Measurements from ENCODE around the gene MOB3A. TPM values are rescaled to one million over a fixed set of nuclear protein-coding genes. Genes with fewer than 3 reads are reported as not detected.

MOB3A gene
- total RNA-seq, 1 donor: 40.4 TPM

DNA sequence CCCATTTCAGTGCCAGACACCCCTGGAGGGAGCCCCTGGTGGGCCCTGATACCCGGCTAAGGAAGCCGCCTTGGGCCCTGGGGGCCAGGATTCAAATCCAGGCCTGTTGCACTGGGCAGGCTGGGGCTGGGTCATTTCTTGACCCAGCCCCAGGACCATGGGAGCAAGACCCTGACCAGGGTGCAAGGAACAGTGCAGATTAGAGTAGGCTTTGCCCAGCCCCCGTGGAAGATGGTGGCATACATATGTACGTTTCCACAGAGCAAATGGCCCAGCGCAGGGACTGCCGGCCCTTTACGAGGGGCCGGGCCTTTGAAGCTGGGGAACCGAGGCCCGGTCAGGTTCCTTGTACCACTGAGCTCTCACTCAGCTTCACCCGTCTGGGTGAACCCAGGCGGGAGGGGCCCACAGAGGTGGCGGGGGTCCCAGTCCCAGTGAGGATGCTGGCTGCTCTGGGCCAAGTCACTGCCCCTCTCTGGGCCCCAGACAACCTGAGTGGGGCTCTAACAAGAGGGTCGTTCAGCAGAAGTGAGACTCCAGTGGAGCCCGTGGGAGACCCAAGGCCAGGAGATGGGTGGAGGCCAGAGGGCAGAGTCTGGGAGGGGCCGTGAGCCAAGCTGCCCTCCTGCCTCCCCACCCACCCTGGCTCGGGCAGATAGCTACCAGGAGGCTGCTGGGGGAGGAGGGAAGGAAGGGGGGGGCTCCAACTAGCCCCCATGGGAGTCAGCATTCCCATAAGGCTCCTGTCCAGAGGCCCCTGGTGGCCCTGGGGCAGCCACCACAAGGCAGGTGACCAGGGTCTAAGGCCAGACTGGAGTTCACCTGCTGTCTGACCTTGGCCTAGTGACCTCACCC is 47.8 kb downstream of the MOB3A start:
- no peak for DNase-seq (ENCODE audit: low read depth)
- TF ChIP-seq, protein P1, sequence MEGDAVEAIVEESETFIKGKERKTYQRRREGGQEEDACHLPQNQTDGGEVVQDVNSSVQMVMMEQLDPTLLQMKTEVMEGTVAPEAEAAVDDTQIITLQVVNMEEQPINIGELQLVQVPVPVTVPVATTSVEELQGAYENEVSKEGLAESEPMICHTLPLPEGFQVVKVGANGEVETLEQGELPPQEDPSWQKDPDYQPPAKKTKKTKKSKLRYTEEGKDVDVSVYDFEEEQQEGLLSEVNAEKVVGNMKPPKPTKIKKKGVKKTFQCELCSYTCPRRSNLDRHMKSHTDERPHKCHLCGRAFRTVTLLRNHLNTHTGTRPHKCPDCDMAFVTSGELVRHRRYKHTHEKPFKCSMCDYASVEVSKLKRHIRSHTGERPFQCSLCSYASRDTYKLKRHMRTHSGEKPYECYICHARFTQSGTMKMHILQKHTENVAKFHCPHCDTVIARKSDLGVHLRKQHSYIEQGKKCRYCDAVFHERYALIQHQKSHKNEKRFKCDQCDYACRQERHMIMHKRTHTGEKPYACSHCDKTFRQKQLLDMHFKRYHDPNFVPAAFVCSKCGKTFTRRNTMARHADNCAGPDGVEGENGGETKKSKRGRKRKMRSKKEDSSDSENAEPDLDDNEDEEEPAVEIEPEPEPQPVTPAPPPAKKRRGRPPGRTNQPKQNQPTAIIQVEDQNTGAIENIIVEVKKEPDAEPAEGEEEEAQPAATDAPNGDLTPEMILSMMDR (IDR thresholded peaks at IDR 0.05; ENCODE audit: insufficient read depth, low read length): no peak
- H3K4me3 ChIP-seq (ENCODE audit: low read depth, low read length): peak overlapping the region; percentile 89

DNA sequence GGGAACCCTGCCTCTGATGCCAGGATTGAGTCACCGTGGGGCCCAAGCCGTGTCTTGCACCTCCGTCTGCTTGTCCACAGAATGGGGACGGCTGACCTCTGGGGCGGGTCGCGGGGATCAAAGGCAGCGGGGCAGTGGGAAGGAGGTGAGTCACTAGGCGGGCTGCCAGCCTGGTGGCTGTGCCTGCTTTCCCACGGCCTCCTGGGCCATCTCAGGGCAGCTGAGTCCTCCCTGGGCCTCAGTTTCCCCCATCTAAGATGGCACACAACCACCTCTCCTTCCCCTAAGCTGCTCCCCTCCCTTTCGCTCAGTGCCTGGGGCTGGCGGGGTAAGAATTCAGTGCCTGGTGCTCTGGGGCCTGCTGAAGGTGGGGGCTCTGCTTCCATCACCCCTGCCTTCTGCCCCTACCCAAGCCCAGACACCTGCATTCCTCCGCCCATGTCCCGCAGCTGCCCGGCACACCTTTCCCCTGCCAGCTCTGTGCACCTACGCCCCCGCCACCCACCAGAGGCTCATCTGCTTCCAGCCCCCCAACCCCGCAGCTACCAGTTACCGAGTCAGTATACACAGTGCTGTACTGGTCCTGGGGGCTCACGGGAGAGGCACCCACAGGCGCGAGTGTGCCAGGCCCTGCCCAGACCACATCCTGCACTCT is 48.5 kb downstream of the MOB3A start:
- peak overlapping the region; percentile 89 for H3K4me3 ChIP-seq (ENCODE audit: low read depth, low read length)
- DNase-seq (ENCODE audit: low read depth): no peak
- TF ChIP-seq, protein P1 (IDR thresholded peaks at IDR 0.05; ENCODE audit: insufficient read depth, low read length): no peak

DNA sequence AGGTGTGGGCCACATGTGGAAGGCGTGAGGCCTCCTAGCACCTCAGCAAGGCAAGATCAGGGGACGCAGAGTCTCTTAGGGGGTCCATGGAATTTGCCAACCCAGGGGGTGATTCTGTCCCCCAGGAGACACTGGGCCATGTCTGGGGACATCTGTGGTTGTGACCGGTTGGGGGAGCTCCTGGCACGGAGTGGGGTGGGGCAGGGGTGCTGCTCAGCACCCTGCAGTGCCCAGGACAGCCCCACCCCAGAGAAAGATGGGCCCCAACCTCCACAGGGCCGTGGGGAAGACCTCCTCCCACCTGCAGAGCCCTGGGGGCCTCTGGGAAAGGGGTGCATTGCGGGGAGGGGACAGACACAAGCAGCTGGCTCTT is 49.1 kb downstream of the MOB3A start:
- no peak for DNase-seq (ENCODE audit: low read depth)
- H3K4me3 ChIP-seq (ENCODE audit: low read depth, low read length): no peak overlapping the region
- TF ChIP-seq, protein P1 (IDR thresholded peaks at IDR 0.05; ENCODE audit: insufficient read depth, low read length): no peak

DNA sequence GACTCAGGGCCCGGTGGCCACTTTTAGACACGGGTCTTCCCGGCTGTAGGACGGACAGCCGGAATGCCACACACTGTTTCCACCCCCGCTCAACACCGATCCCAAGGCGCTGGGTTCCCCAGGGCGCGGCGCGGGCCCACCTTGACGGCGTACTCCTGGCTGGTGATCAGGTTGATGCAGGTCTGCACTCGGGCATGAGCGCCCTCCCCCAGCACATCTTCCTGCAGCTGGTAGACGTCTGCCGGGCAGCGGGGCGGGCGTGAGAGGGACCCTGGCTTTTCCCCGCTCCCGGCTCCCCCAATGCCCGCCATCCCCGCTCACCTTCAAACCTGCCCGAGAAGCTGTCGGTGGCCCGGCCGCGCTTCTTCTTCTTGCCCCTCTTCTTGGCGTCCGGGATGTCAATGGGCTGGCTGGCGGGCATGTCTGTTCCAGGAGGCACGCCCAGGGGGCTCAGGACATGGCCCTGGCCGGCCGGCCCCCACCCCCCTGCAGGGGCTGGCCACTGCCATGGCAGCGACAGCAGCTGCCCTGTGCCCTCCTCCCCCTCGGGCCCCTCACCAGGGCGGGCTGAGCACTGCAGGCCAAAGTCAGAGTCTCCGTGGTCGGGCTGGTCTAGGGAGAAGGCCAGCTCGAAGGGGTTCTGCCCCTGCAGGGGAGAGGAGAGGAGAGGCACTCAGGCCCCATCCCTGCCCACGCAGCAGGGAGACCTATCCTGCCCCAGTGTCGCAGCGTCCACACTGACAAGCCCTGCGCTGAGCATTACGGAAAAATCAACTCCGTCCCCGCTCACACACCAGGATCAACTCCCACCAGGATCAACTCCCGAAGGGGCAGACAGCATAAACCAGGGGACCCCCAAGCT is 49.8 kb downstream of the MOB3A start:
- TF ChIP-seq, protein P1 (IDR thresholded peaks at IDR 0.05; ENCODE audit: insufficient read depth, low read length): no peak
- H3K4me3 ChIP-seq (ENCODE audit: low read depth, low read length): no peak overlapping the region
- no peak for DNase-seq (ENCODE audit: low read depth)

DNA sequence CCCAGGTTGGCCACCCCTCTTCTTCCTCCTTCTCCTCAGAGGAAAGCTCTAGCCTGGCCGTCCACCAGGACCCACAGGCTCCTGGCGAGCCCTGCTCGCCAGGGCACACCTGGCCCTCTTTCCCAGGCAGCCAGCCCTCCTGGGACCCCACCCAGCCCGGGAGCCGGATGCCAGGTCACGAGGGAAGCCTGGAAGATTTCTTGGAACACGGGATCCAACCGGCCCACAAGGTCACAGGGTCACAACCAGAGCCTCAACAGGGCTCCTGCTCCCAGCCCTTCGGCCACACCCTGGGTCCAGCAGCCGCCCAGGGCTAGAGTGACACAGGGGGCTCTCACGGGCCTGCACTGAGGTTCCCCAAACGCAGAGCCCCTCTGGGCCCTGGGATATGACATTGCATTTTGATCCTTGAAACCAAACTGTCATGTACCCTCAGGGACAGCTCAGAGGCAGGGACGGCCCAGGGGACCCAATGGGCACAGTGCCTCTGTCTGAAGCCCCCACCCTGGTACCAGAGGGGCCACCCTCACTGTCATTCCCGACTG is 50.6 kb downstream of the MOB3A start:
- no peak for DNase-seq (ENCODE audit: low read depth)
- H3K4me3 ChIP-seq (ENCODE audit: low read depth, low read length): no peak overlapping the region
- TF ChIP-seq, protein P1 (IDR thresholded peaks at IDR 0.05; ENCODE audit: insufficient read depth, low read length): no peak

DNA sequence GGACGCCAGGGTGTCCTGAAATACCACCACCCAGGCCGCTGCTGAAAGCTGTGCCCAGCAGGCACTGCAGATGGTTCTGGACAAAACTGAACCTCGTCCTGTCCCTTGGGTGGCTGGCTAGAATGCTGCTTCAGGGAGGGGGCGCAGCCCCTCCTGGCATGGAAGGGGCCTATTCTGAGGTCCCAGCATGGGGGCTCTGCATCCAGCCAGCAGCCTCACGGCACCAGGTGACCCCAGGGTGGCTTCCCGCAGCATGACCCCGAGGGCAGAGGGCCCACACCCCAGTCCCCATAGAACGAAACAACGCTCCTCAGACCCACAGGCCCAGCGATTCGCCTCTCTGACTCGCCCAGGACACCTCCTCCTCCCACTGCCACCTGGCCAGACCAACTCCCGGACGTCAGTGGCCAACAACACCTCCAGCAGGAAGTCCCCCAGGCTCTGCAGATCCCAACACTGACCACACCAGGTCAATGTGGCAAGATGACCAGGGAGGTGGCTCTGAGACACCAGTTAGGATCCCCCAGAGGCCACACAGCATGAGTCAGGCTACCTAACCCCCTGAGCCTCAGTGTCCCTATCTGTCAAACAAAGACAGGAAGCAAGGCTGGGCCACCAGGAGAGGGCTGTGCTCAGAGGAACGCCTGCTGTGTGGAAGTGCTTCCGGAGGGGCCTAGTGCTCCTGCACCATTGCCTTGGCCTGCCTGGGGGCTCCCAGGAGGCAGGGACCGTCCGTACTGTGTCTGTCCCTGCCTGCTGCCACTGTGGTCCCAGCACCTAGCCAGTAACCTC is 51.2 kb downstream of the MOB3A start:
- TF ChIP-seq, protein P1 (IDR thresholded peaks at IDR 0.05; ENCODE audit: insufficient read depth, low read length): no peak
- no peak overlapping the region for H3K4me3 ChIP-seq (ENCODE audit: low read depth, low read length)
- DNase-seq (ENCODE audit: low read depth): no peak
